ENCODE measurements around the gene GABPB2. TPM values are rescaled to one million over a fixed set of nuclear protein-coding genes. Genes with fewer than 3 reads are reported as not detected.

GABPB2 gene
- total and polyA plus RNA-seq, 4 donors: 0.94 to 13.3 (median 4.4) TPM

- no peak for TF ChIP-seq CTCF (IDR thresholded peaks at IDR 0.05; ENCODE audit: low read depth, low read length, missing input control)
Measured at GRCh38 chr1:151137789-151138188, 67.2 kb downstream of the GABPB2 start (continued).

GRCh38 chr1:151142411-151143056, 72.0 kb downstream of the GABPB2 start:
- Histone ChIP-seq H3K9me3 (ENCODE audit: control insufficient read depth in 4 of 4, low read length in 3 of 4) (no peaks in the 10 kb centered on the region), H3K4me1 (ENCODE audit: control insufficient read depth in 4 of 4, insufficient read depth in 4 of 4, low read length in 3 of 4) (peaks cover 0 to 20% (median 11%) of the 10 kb centered on the region in 4 donors), H3K4me3 (ENCODE audit: low read depth in 1 of 3, low read length in 3 of 3) (no peak overlapping the region), H3K27me3 (ENCODE audit: control insufficient read depth in 4 of 4, insufficient read depth in 4 of 4, low read length in 3 of 4) (no peaks in the 10 kb centered on the region), H3K9ac (ENCODE audit: low read depth in 1 of 2, low read length in 2 of 2) (no peak overlapping the region), H3K36me3 (ENCODE audit: control insufficient read depth in 4 of 4, insufficient read depth in 3 of 4, low read depth in 1 of 4, low read length in 3 of 4) (peaks cover 0 to 7% (median 0%) of the 10 kb centered on the region in 4 donors), H3K27ac (ENCODE audit: low read depth in 1 of 2, low read length in 2 of 2) (no peak overlapping the region)
- TF ChIP-seq HNF4G (IDR thresholded peaks at IDR 0.05) (no peak), RAD21 (IDR thresholded peaks at IDR 0.05) (no peak), FOXA2 (IDR thresholded peaks at IDR 0.05) (no peak), FOXA1 (IDR thresholded peaks at IDR 0.05) (no peak), JUND (IDR thresholded peaks at IDR 0.05) (no peak), HNF4A (conservative IDR thresholded peaks at IDR 0.05) (no peak), TAF1 (conservative IDR thresholded peaks at IDR 0.05) (no peak), SP1 (IDR thresholded peaks at IDR 0.05) (no peak), REST (IDR thresholded peaks at IDR 0.05) (no peak), ATF3 (IDR thresholded peaks at IDR 0.05) (no peak), CTCF (IDR thresholded peaks at IDR 0.05; ENCODE audit: low read depth, low read length, missing input control) (no peak), EGR1 (IDR thresholded peaks at IDR 0.05; ENCODE audit: low read depth in 2 of 2) (no peak), ZBTB33 (IDR thresholded peaks at IDR 0.05) (no peak), MAX (IDR thresholded peaks at IDR 0.05) (no peak), GABPA (IDR thresholded peaks at IDR 0.05 in 1 of 2, conservative IDR thresholded peaks at IDR 0.05 in 1 of 2) (no peak), YY1 (IDR thresholded peaks at IDR 0.05) (no peak), NR2F2 (IDR thresholded peaks at IDR 0.05) (no peak), RXRA (IDR thresholded peaks at IDR 0.05) (no peak)
- WGBS: 95% methylated on average over 5 of the region's 5 CpGs
- DNase-seq (ENCODE audit: low spot score): no peak

Measured in liver (tissue), 9 donors.